Heart right ventricle (tissue), 16 donors: ENCODE results near the gene MADD. TPM values are rescaled to one million over a fixed set of nuclear protein-coding genes. Genes with fewer than 3 reads are reported as not detected.
A peak's percentile ranks its signal among the peaks of the same experiment; 100 is the strongest.

ENCODE experiments used
- ATAC-seq, 8 donors: fragments of 200-7000 bp; cut with Tn5 transposase; one replicate each; pipeline ENCODE4 v1.9.1; 2020; ENCODE audit warnings: mild to moderate bottlenecking in 8 of 8, moderate library complexity in 8 of 8, moderate number of reproducible peaks in 1 of 8
- DNase-seq, 2 donors: peaks; one replicate each; pipeline ENCODE4 v3.0.0-alpha.2; 2020
- H3K27ac ChIP-seq, 10 donors: fragments of 200-600 bp; sonication (generic) in 2 of 10; one replicate each; pipeline versions ENCODE4 v1.5.0 to v1.8.0; 2020 to 2022; ENCODE audit warnings: mild to moderate bottlenecking in 3 of 10
- H3K27me3 ChIP-seq, 7 donors: fragments of 200-600 bp; one replicate each; pipeline ENCODE4 v1.8.0; 2021 to 2022; ENCODE audit warnings: mild to moderate bottlenecking in 2 of 7
- H3K36me3 ChIP-seq, 9 donors: fragments of 200-600 bp; sonication (generic) in 1 of 9; one replicate each; pipeline versions ENCODE4 v1.5.0 to v1.8.0; 2020 to 2022; ENCODE audit warnings: mild to moderate bottlenecking in 2 of 9
- H3K4me1 ChIP-seq, 9 donors: fragments of 200-600 bp; sonication (generic) in 1 of 9; one replicate each; pipeline versions ENCODE4 v1.5.0 to v1.8.0; 2020 to 2022; ENCODE audit warnings: mild to moderate bottlenecking in 4 of 9
- H3K4me3 ChIP-seq, 10 donors: fragments of 200-600 bp; sonication (generic) in 2 of 10; one replicate each; pipeline versions ENCODE4 v1.5.0 to v1.8.0; 2020 to 2022; ENCODE audit warnings: mild to moderate bottlenecking in 7 of 10, moderate library complexity in 2 of 10
- H3K9me3 ChIP-seq, 11 donors: fragments of 200-600 bp in 10 of 11; sonication (generic) in 2 of 11; one replicate each; pipeline versions ENCODE4 v1.5.0 to v1.8.0; 2013 to 2022; ENCODE audit warnings: mild to moderate bottlenecking in 2 of 11, control low read depth in 1 of 11, moderate library complexity in 1 of 11
- WGBS, 2 donors: extraction: QIAGEN DNeasy Blood & Tissue Kit; methylation state at CpG; one replicate each; pipeline ENCODE4 v1.1.7; 2013; ENCODE audit warnings: inconsistent platforms in 1 of 2; 5-methylcytosine and 5-hydroxymethylcytosine counted together
- intact Hi-C, 10 donors: fragments of 100-400 bp; cut with DNase I; formaldehyde crosslinking; loops; one replicate each; pipeline versions ENCODE4 v1.11.1 to v1.14.2; 2022
- polyA plus RNA-seq, 2 donors: library from polyadenylated mRNA; stranded (reverse); fragments of 200-250 nt; gene quantifications; one replicate each; pipeline ENCODE4 v1.2.3, GENCODE V29; 2013
- total RNA-seq, 10 donors: library from RNA; stranded (reverse); fragmentation: NEBNext Ultra II Directional in 3 of 10; extraction: Animal tissue kit (Norgen Biotek cat#: 25700) in 3 of 10; gene quantifications; one replicate each; pipeline versions ENCODE4 v1.2.1 to v1.2.4, GENCODE V29; 2021 to 2023
- TF ChIP-seq, protein P1 (sequence below), 9 donors: fragments of 200-600 bp; sonication (generic) in 2 of 9; IDR thresholded peaks; one replicate each; pipeline versions ENCODE4 v1.5.0 to v1.8.0; 2021 to 2022; ENCODE audit warnings: antibody characterized with exemption in 9 of 9, mild to moderate bottlenecking in 5 of 9, moderate library complexity in 1 of 9
- donor health status: Arrhythmogenic right ventricular cardiomyopathy.
- donor health status: ischemic (EF 13 %, LVEDD 7.1; RV severe dilation, severe dysfunction).
- donor health status: healthy with polysubstance abuse.
- donor health status: DM: no; HTN: yes; CAD: no.
- donor health status: DM: no; HTN: no; CAD: no.
- donor health status: ischemic (EF 25% LVEDD 6.9; RV normal size, moderate dysfunction).
- donor health status: ischemic (EF 25% LVEDD 5.7; RV mildly dilated, moderate dysfunction).
- donor health status: healthy.
- donor health status: DM: yes; HTN: yes; CAD: no.
- donor health status: Ischemic cardiomyopathy.
- donor health status: ischemic (EF 35%, LVEDD 5.7; RV mildly dilated, moderate dysfunction).
- donor health status: nonischemic (EF 11% LVEDD 7.7; RV severe dilation, severe dysfunction).
- donor health status: DM: yes; HTN: yes; CAD: no.
- donor health status: PGD.
- donor health status: ischemic (EF 29% LVEDD 5.4; RV normal size, mild dysfunction).
- donor health status: nonischemic (EF 23%, LVEDD 6.1; RV moderate dilation, normal function).

Gene MADD
- total and polyA plus RNA-seq, 12 donors, result 23.8 to 54.8 (median 35.4) TPM

DNA sequence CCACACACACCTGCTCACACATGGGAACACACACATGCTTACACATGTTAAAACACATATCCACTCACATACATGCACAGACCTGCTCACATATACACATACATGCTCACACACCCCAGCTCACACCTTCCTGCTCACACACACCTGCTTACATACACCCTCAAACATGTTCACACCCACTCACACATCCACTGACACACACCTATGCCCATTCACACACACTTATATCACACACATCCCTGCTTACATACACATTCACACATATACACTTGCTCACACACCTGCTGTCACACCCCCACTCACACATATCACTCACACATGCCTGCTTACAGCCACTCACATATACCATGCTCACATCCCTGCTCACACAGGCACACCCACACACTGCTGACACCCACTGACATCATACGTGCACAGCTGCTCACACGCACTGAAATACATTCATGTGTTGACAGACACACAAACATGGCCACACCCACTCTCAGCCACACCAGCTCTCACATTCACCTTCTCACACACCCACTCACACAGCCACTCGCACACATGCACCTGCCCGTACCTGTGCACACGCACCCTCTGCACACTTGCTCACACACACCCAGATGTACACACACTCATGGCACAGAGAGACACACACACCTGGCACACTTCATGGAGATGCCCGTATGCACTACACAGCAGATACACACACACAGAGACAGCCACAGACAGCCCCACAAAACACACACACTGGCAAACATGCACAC lies 88.2 kb downstream of the MADD start:
- no peak for DNase-seq
- Histone ChIP-seq H3K9me3 (no peaks in the 10 kb centered on the region), H3K36me3 (peaks cover 0 to 51% (median 0%) of the 10 kb centered on the region in 9 donors), H3K27ac (no peak overlapping the region), H3K4me3 (no peak overlapping the region), H3K27me3 (no peaks in the 10 kb centered on the region), H3K4me1 (peaks cover 0 to 36% (median 10%) of the 10 kb centered on the region in 9 donors)
- no peak for ATAC-seq
- 92% methylated on average over 6 of the region's 6 CpGs for WGBS, 2 donors
- TF ChIP-seq, protein P1, sequence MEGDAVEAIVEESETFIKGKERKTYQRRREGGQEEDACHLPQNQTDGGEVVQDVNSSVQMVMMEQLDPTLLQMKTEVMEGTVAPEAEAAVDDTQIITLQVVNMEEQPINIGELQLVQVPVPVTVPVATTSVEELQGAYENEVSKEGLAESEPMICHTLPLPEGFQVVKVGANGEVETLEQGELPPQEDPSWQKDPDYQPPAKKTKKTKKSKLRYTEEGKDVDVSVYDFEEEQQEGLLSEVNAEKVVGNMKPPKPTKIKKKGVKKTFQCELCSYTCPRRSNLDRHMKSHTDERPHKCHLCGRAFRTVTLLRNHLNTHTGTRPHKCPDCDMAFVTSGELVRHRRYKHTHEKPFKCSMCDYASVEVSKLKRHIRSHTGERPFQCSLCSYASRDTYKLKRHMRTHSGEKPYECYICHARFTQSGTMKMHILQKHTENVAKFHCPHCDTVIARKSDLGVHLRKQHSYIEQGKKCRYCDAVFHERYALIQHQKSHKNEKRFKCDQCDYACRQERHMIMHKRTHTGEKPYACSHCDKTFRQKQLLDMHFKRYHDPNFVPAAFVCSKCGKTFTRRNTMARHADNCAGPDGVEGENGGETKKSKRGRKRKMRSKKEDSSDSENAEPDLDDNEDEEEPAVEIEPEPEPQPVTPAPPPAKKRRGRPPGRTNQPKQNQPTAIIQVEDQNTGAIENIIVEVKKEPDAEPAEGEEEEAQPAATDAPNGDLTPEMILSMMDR (IDR thresholded peaks at IDR 0.05), result no peak
- intact Hi-C loops, result loop anchor here (2.0 to 10.0 kb wide), 11 partner anchors 81 to 473 kb away; partner anchors contain the start of genes ARFGAP2 (in 4 of the 10), MADD (in 3 of the 10), NR1H3 (in 2 of the 10) and PACSIN3 (in 1 of the 10)

GRCh38 chr11:47358731-47359051 lies 88.8 kb downstream of the MADD start:
- intact Hi-C loops, result loop anchor here (5.0 to 10.0 kb wide), 10 partner anchors 81 to 474 kb away; partner anchors contain the start of genes ARFGAP2 (in 4 of the 10), MADD (in 3 of the 10), NR1H3 (in 2 of the 10) and PACSIN3 (in 1 of the 10)
- no peak for ATAC-seq

DNA sequence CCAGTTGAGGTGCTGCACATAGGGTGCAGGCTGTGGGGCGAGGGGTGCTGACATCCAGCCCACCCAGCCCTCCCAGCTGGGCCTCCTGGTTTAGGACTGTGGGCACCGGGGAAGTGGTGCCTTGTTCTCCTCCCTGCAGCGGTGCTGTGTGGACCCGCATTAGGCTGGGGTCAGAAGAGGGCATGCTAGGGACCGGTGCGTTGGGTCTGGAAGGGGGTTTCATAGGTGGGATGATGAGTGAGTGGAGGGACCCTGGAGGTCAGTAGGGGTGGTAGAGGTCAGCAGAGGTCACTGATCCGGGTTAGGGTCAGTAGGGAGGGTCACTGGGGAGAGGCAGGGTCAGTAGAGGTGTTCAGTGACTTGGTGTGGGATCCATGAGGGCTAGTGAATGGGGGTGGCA lies 89.2 kb downstream of the MADD start:
- ATAC-seq (no peak), DNase-seq (no peak)
- Histone ChIP-seq H3K27ac (peak overlapping the region in 1 of 10 donors; percentile 47), H3K4me1 (peaks cover 0 to 42% (median 10%) of the 10 kb centered on the region in 9 donors), H3K27me3 (no peaks in the 10 kb centered on the region), H3K36me3 (peaks cover 0 to 51% (median 0%) of the 10 kb centered on the region in 9 donors), H3K4me3 (no peak overlapping the region), H3K9me3 (no peaks in the 10 kb centered on the region)
- intact Hi-C loops, result loop anchor here (5.0 to 10.0 kb wide), 10 partner anchors 82 to 474 kb away; partner anchors contain the start of genes ARFGAP2 (in 4 of the 10), MADD (in 3 of the 10), NR1H3 (in 2 of the 10) and PACSIN3 (in 1 of the 10)
- 85 to 89% methylated on average over 7 of the region's 7 CpGs for WGBS, 2 donors
- TF ChIP-seq, protein P1 (IDR thresholded peaks at IDR 0.05), result no peak

More at GRCh38 chr11:47358731-47359051, 88.8 kb downstream of the MADD start:
- no peak for DNase-seq
- Histone ChIP-seq H3K27me3 (no peaks in the 10 kb centered on the region), H3K4me1 (peaks cover 0 to 40% (median 10%) of the 10 kb centered on the region in 9 donors), H3K4me3 (no peak overlapping the region), H3K36me3 (peaks cover 0 to 51% (median 0%) of the 10 kb centered on the region in 9 donors), H3K27ac (no peak overlapping the region), H3K9me3 (no peaks in the 10 kb centered on the region)
- TF ChIP-seq, protein P1 (IDR thresholded peaks at IDR 0.05), result no peak
- 85 to 89% methylated on average over 14 of the region's 14 CpGs for WGBS, 2 donors

DNA sequence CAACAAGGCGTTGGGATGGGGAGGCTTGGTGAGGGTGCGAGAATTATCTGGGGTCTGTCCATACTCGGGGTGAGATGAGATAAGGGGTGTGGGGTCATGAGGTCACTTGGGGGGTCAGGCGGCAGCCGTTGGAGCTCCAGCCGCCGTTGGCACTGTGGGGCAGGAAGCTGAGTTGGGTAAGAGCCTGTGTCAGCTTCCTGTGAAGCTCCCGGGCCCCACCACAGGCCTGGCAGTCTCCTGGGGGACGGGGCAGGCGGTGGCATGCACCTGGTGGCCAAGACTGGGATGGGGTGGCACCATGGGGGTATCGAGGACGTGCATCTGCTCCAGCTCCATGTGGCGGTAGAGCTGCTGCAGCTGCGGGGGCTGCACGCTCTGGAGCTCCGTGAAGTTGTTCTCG lies 89.7 kb downstream of the MADD start:
- 72 to 79% methylated on average over 17 of the region's 17 CpGs for WGBS, 2 donors
- H3K36me3 ChIP-seq, result peaks cover 0 to 51% (median 0%) of the 10 kb centered on the region in 9 donors
- H3K4me3 ChIP-seq, result no peak overlapping the region
- intact Hi-C loops, result loop anchor here (5.0 to 10.0 kb wide), 10 partner anchors 82 to 475 kb away; partner anchors contain the start of genes ARFGAP2 (in 4 of the 10), MADD (in 3 of the 10), NR1H3 (in 2 of the 10) and PACSIN3 (in 1 of the 10)
- peak overlapping the region in 1 of 10 donors; percentile 47 for H3K27ac ChIP-seq
- TF ChIP-seq, protein P1 (IDR thresholded peaks at IDR 0.05), result no peak
- no peak for DNase-seq
- ATAC-seq, result no peak
- H3K4me1 ChIP-seq, result peaks cover 0 to 47% (median 8%) of the 10 kb centered on the region in 9 donors
- H3K27me3 ChIP-seq, result no peaks in the 10 kb centered on the region
- no peaks in the 10 kb centered on the region for H3K9me3 ChIP-seq
